ENCODE measurements around the gene BACH2.

DNA sequence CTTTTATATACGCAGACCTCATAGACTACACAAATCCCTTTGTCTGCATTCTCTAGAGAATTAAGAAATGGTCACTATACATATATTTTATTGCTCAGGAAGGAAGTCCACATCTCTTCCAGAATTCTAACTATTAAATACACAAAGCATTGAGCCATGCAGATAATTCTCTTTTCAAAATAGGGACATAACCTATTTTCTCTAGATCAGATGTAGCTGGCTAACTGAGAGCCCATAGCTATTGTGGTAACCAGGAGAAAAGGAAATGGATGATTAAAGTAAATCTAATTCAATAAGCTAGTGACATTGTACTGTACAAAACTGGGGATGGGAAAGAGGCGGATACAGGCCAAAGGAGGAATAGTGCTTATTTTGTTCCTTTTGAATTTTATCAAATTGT is 137.2 kb downstream of the BACH2 start:
- TF ChIP-seq CTCF (IDR thresholded peaks at IDR 0.05; ENCODE audit: control extremely low read depth in 1 of 3, insufficient read depth in 1 of 3, low read depth in 1 of 3, low read length in 3 of 3) (no peak), MAX (IDR thresholded peaks at IDR 0.05) (no peak), POLR2A (IDR thresholded peaks at IDR 0.05; ENCODE audit: control extremely low read depth in 1 of 2, low read depth in 2 of 2, low read length in 2 of 2) (no peak), EP300 (IDR thresholded peaks at IDR 0.05; ENCODE audit: borderline replicate concordance in 1 of 2, low read depth in 2 of 2, low read length in 2 of 2) (no peak), FOSL1 (IDR thresholded peaks at IDR 0.05; ENCODE audit: insufficient read depth, low read depth, low read length) (no peak), BRCA1 (IDR thresholded peaks at IDR 0.05; ENCODE audit: low read depth, low read length) (no peak), RAD21 (IDR thresholded peaks at IDR 0.05 in 1 of 2, conservative IDR thresholded peaks at IDR 0.05 in 1 of 2; ENCODE audit: low read depth in 2 of 2, low read length in 2 of 2) (no peak)
